OCI-LY1 (cell line): Measurements from ENCODE around the gene SCAPER.

Source experiments
- EZH2 ChIP-seq: fragments of 200-600 bp; sonication (generic), shearing (Covaris generic); IDR thresholded peaks from 2 replicates; pipeline ENCODE4 v1.8.0; 2017; ENCODE audit warnings: borderline replicate concordance, mixed run types, mild to moderate bottlenecking, antibody characterized with exemption, low read length, moderate library complexity, mixed read lengths
- TF ChIP-seq, protein P1 (sequence below): fragments of 200-600 bp; sonication (generic), shearing (Covaris generic); IDR thresholded peaks from 2 replicates; pipeline ENCODE4 v1.5.1; 2017; ENCODE audit warnings: mild to moderate bottlenecking, antibody characterized with exemption, low read length, moderate library complexity, mixed read lengths

DNA sequence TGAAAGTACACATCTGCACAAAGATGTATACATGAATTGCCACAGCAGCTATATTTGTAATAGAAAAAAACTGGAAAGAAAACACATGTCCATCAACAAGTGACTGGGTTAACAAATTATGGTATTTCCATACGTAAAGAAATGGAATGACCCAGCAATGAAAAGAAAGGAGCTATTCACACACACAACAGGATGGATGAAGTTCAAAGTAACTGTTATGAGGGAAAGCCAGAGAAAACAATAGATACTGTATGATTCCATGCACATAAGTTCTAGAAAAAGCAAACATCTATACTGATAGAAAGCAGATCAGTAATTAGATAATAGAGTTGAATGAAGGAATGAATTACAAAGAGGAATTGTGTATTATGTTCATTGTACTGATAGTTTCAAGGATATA, 152.0 kb downstream of the SCAPER start:
- TF ChIP-seq, protein P1, sequence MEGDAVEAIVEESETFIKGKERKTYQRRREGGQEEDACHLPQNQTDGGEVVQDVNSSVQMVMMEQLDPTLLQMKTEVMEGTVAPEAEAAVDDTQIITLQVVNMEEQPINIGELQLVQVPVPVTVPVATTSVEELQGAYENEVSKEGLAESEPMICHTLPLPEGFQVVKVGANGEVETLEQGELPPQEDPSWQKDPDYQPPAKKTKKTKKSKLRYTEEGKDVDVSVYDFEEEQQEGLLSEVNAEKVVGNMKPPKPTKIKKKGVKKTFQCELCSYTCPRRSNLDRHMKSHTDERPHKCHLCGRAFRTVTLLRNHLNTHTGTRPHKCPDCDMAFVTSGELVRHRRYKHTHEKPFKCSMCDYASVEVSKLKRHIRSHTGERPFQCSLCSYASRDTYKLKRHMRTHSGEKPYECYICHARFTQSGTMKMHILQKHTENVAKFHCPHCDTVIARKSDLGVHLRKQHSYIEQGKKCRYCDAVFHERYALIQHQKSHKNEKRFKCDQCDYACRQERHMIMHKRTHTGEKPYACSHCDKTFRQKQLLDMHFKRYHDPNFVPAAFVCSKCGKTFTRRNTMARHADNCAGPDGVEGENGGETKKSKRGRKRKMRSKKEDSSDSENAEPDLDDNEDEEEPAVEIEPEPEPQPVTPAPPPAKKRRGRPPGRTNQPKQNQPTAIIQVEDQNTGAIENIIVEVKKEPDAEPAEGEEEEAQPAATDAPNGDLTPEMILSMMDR = no peak
- TF ChIP-seq EZH2 = no peak
